Sigmoid colon (tissue), 4 donors: Measurements from ENCODE around the gene NRXN3.

Experiments used
- CTCF ChIP-seq, 4 experiments: fragments of 450-650 bp in 3 of 4; fragments of 200-600 bp in 1 of 4; IDR thresholded peaks; one replicate each; pipeline ENCODE4 v1.5.1; 2016 to 2019; ENCODE audit warnings: antibody characterized with exemption in 4 of 4, mild to moderate bottlenecking in 3 of 4, moderate library complexity in 2 of 4
- POLR2A ChIP-seq, 2 donors: fragments of 450-650 bp; IDR thresholded peaks; one replicate each; pipeline ENCODE4 v1.6.1; 2016; ENCODE audit warnings: antibody characterized with exemption in 2 of 2, mild to moderate bottlenecking in 2 of 2, moderate library complexity in 2 of 2
- POLR2AphosphoS5 ChIP-seq, 4 donors: sonication (generic); formaldehyde crosslinking; IDR thresholded peaks; one replicate each; pipeline ENCODE4 v1.6.1; 2017; ENCODE audit warnings: antibody characterized with exemption in 4 of 4

GRCh38 chr14:79352076-79352630 lies 1182.0 kb downstream of the NRXN3 start:
- no peak for TF ChIP-seq POLR2AphosphoS5 (IDR thresholded peaks at IDR 0.05)
- no peak for TF ChIP-seq POLR2A (IDR thresholded peaks at IDR 0.05)
- TF ChIP-seq CTCF (IDR thresholded peaks at IDR 0.05), result no peak
